ENCODE data around the gene MEF2D.

The MEF2D gene

DNA sequence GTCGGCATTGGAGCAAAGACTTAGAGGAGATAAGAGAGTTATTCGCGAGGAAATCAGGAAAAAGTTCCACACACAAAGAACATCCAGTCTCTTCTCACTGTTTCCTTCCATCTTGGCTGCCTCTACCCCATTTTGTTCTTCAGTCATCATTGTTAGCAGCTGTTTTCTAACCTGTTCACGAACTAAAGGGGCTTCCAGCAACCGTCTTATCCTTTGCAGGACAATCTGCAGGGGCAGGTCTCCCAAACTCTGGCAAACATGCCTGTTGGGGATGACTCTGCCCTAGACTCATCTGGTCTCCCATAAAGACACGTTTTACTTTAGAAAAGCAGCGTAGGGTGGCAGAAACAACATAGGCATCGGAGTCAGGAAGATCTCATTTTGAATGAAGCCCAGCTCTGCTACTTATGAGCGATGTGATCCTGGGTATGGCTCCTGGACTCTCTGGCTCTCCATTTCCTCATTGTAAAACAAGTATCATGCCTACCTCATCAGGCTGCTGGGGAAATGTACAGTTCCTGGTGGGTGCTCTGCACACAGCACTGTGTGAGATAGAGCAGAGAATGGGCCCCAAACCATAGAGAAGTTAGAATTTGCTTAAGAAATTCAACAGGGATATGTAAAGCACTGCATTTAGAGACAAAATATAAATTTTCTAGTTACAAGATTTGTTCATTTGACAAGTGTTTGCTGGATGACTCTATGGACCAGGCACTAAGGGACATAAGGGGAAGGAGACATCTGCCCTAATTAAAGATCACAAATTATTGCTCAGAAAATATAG is 59.7 kb downstream of the MEF2D start:
- no peak for DNase-seq (ENCODE audit: low read depth)

DNA sequence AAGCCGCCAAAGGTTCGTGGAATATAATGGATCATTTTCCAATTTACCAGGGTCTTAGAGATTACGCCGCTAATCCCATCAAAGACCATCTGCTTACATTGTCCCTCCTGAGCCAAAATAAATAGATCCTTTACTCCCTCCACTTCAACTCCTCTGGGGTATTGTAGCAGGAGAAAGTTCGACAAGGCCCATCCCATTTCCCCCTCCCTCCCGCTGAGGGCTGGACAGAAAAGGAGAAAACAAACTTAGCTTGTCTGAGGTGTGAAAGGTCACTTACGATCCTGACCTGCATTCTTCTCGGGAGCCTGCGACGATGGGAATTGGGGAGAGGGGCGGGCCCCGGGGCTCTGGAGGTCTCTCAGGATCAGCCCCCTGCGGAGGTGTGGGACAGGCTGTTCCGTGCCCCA is 60.8 kb downstream of the MEF2D start:
- no peak for DNase-seq (ENCODE audit: low read depth)

DNA sequence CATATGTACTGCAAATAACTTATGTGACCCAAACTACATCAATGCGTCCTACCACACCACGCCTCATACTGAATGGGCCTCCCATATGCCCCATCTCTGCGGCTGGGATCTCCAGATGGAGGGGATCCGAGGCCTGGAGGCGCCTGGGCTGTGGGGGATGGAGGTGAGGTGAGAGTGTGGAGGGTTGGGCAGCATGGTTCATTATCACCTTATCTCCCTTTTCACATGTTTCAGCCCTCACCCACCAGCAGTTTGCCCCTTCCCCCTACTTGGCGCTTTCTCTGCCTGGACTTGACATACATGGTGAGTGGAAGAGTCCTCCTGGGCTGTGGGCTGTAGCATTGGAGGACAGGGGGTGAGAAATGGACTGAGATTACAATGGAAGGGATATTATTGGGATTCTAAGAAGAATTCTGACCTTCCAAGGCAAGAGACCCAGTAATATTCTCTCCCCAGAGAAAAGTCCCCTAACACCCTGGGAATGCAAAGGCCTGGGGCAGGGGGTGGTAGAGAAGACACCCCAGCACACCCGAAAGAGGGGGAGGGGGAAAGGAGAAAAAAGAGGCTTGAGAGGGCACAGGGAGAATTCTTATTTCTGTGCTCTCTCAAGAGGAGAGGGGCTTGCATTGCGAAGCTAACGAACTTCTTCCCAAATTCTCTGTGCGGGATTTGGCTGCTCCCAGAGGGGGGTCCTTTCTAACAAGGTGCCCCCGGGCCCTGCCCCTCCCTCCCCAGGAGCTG is 61.4 kb downstream of the MEF2D start:
- no peak for DNase-seq (ENCODE audit: low read depth)

DNA sequence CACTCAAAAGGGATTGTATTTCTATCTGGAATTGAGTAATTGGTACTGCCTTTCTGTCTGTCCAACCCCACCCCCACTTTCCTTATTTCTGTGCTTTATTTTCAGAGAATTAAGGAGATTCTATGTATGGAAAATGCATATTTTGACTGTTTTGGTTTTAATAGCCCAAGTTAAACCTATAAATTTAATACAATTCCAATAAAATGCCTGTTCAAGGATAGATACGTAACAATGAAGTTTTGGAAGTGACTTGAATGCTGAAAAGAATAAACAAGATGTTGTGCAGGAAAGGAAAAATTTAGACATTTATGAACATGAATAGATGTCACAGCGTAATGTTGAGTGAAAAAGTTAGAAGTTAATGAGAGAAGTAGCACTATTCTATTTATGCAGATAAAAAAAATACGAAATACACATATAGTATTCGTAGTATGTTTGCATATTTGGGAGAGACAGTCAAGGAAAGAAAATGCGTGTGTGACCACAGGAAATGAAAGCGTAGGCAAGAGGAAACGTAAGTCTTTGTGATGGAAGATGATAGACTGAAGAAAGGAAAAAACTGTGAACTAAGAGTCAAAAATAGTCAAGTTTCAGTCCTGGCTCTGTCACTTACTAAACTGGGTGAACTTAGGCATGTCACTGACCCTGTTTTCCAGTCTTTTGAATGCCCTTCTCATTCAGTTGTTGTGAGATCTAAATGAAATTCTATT is 62.1 kb downstream of the MEF2D start:
- no peak for DNase-seq (ENCODE audit: low read depth)

DNA sequence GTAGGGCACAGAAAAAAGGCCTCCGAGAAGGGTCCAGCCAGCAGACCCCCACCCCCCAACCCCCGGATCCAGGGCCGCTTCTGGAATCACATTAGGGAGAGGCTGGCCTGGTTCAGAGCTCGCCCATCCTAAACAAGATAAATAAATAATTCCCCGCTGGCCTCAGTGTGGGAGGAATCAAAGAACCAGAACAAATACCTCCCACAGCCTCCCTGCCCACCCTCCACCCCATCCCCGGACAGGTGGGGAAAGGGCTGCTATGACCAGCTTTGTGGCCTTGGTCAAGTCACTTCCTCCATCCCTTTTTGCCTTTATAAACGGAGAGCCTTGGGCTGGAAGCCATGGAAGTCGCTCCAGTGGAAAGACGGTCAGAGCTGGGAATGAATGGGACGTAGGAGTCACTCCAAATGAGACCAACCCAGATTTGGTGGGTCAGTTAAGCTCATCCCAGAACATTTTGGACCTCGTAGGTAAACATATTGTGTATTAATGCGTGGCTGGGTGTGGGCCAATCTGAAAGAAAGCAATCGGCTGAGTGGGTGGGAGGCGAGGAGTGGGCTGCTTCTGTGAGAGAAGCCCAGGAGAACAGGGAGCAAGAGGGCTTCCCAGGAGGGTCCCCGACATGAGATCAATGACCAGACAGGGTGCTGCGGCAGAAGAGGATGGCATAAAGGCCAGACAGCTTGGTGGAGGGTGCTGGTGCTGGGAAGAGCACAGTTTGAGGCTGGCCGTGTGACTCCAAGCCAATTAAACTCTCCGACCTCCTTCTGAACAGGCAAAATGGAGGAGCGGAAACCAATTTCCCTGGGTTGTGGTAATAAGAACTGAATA is 63.3 kb downstream of the MEF2D start:
- no peak for DNase-seq (ENCODE audit: low read depth)

DNA sequence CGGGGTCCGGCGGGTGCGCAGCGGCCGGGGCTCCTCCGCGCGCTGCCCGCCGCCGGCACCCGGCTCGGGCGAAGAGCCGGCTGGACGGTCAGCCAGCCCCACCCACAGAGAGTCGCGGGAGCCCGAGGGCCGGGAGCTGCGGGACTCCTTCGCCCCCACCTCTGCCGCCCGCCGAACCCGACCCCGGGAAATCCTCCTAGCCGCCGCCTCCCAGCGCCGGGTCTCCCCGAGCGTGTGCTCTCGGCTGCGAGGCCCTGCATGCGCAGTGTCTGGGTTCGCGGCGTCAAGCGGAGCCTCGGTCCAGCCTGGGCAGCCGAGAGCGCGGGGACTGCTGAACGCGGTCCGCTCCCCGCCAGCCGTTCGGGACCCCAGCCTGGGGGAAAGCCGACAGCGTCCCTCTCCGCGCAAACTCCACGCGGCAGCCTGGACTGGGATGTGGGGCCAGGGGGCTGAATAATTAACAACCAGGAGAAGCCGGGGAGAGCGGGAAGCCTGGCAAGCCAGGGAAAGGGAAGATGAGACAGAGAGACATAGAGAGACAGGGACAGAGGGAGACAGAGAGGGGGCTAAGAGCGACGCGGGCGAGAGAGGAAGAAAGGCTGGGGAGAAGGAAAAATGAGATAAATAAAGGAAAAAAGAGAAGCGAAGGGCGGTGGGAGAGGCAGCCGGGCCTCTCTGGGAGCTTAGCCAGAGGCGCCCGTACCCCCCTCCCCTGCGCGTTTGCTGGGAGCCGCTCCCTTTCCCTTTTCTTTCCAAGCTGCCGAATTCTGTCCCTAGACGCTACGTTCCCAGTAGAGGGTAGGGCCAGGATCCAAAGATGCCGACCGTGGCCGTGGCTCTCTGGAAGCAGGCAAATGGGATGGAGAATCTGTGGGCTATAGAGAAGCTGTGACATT is 64.2 kb downstream of the MEF2D start:
- DNase-seq (ENCODE audit: low read depth): no peak

DNA sequence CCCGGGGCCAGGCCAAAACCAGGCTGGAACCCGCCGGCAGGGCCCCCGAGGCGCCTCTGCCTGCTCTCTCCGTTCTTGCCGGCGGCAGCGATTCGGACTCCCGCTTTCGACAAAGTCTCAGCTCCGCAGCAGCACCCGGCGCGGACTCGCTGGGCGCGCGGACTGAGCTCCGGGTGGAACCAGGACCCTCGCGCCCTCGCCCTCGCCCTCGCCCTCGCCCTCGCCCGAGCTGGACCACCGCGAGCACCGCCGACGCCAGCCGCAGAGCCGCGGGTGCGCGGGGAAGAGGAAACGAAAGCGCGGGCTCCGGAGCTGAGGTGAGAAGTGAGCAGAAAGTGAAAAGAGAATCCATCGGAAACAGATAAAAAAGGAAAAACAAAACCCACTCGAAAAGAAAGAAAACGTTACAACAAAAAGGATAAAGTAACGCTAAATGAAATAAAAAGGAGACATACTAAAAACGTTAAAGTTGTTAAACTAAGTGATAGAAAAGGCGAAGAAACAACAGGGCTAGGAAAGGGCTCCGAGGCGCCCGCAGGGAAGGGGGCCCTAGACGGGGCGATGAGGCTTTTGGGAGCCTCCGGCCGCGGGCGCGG is 64.9 kb downstream of the MEF2D start:
- no peak for DNase-seq (ENCODE audit: low read depth)

DNA sequence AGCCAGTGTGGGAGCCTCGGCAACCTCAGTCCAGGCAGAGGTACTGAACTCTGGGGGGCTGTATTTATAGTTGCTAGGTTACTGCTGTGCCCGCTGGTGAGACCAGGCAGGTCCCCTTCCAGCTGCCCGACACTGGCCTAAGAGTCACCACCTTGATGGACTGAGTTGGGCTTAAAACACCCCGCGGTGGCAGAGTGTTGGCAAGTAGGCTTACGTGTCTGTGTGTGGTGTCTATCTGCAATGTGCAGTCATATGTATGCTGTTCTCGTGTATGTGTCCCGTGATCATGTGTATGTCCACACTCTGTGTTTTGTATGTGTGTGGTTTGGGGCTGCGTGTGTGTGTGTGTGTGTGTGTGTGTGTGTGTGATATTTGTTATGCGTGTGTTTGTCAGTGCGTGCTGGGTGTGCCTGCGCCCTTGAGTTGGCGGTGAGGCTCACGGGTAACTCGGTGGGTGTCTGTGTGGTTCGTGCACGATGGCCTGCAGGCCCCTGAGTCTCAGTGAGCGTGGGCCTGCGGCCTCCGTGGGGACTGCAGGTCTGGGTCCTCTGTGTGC is 65.5 kb downstream of the MEF2D start:
- no peak for DNase-seq (ENCODE audit: low read depth)

DNA sequence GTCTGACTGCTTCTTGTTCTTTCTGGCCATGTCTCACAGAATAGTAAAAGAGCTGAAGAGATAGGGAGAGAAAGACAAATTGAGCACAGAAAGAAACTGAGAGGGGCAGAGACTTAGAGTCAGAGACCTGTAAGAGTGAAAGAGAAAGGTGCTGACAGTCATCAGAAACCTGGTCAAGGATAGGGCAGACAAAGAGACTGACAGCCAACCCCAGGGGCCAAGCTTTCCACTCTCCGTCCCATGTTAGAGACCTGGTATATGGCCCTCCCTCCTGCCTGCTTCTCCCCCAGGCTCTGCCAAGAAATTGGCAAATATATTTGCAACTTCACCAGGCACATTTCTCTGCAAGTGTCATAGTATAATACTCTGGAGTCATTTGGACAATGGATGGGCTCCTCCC is 67.0 kb downstream of the MEF2D start:
- no peak for DNase-seq (ENCODE audit: low read depth)

DNA sequence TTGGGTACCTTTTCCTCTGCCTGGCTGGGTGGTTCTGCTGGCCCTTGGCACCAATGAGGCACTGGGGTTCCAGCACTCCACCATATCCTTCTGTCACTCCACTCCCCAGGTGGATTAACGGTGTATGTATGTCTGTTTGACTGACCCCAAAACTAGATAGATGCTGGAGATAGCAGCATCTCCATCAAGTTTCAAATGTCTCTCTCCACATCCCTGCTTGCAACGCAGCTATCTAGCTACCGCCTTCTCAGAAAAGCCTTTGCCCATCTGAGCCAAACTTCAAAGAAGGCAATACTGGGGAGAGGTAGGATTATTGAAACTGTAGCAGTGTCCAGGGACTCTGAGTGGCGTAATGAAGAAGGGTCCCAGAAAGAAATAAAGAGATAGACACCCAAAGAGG is 67.5 kb downstream of the MEF2D start:
- DNase-seq (ENCODE audit: low read depth): no peak

DNA sequence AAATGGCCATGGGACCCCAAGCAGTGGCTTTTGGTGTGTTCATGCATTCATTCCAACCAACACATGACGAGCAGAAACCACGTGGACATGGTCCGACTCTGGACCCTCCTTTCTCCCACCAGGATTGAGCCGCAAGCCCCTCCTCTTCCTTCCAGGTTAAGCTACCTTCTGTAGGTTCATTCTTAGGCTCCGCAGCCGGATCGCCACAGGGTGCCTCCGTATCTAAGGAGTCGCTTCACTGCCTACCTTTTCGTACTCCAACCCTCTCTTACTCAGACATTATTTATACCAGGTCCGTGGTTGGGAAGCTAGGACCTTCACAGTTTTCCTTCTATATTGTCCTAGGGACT is 67.9 kb downstream of the MEF2D start:
- no peak for DNase-seq (ENCODE audit: low read depth)

DNA sequence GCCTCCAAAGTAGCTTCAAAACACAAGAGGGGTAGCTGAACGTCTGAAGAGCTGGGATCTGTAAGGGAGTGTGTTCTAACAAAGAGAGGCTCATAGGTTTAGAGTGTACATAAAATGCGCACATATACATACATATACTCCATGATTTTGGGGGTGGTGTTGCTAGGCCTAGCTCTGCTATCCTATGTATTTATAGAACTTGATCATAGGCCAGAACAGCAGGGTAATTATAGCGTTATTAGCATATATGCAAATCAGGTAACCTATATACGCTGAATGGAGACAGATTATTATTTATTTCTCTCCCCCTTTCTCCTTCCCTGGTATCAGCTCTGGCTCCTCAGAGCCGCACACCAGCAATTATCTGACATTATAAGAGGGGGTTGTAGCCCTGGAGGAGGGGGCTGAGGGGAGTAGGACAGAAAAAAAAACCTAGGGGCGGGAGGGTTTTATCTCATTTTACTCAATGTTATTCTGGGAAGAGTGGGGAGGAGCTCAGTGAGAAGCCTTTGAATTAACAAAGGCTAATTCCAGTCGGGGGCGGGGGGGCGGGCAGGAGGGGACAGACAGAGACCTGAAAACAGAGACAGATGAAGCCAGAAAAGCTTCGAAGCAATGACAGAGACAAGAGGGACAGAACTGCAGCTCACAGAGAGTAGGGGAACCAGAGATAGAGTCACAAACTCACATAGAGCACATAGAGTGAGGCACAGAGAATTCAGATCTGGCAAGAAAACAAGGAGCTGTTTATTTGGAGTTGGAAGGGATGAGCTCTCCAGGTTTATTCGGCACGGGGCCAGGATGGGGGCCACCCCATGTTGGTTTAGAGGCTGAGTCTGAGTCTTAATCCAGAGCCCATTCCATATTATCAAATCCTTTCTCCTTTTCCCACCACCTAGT is 68.6 kb downstream of the MEF2D start:
- no peak for DNase-seq (ENCODE audit: low read depth)

DNA sequence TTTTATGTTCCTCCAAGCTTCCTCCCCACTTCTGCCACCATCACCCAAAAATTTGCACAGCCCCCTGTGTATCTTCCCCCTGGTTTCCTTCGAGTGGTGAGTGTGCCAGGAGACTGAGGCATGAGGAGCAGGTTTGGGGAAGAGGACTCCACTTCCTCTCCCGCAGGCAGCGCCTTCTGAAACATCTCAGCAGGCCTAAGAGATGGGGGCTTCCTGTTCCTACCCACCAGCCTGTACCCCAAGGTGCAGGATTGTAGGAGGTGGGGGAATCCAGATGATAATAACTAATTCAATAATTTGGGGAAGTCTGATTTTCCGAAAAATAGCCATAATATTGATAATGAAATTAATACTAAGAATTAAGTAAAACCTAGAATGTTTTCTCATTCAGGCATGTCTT is 69.2 kb downstream of the MEF2D start:
- no peak for DNase-seq (ENCODE audit: low read depth)

DNA sequence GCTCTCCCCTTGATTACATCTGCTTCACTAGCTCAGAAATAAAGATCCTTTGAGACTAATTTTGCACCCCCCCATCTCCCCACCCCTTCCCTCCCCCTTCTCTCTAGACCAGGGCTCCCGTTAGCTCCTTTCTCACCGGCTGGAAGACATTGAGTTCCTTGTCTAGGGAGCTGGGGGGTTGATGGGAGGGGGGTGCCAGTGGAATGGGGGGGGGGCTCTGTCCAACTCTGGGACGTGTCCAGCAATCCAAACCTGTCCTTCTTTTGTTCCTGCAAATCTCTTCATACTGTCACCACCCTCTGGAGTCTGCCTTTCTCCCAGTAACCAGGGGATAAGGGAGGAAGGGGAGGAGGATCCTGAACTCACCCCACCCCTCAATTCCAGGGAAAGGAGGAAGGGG is 69.7 kb downstream of the MEF2D start:
- DNase-seq (ENCODE audit: low read depth): no peak

DNA sequence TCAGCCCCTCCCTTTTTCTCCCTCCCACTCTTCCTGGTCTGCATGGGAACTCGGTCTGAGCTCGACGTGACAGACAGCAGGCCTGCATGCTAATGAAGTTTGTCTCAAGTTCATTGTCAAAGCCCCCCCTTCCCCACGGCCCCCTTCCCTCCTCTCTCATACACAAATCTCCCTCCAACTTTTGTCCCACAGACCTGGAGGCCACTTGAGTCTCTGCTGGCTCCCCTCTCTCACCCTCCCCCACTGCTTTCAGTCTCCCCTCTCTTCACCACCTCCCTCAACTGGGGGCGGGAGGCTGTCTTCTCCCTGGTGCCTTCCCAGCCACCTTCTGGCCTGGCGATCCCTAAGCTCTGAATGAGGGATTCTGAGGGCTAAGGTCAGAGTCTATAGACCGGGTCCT is 70.3 kb downstream of the MEF2D start:
- no peak for DNase-seq (ENCODE audit: low read depth)

DNA sequence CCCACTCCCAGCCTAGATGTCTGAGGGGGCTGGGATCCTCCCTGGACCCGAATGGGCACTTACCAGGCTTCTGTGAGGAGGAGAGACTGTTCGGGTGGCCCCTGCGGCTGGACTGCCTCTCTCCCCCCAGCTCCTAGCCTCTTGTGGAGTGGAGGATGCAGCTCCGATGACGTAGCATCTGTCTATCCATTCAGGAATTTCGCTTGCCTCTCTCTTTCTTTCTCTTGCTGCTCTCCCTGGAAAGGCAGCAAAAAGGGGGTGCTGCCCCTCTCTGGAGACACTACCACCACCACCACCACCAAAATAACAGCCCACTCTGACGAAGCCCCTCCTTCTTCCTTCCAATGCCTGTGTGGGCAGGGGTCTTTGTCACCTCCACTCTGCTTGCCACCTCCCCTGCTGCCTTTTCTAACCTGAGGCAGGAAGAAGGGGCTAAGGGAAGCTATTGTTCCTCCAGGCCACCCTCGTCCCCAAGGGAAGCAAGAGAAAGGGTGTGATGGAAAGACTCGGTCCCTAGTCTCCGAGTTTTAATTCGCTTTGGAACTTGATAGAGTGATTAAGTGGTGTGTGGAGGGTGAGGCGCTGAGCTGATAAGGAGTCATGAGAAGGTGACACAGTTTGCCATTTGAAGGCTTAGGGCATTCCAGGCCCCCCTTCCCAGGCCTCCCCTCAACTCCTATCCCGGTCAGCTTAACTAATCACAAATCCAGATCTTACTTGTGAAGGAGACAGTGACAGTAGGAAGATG is 71.1 kb downstream of the MEF2D start:
- DNase-seq (ENCODE audit: low read depth): no peak

DNA sequence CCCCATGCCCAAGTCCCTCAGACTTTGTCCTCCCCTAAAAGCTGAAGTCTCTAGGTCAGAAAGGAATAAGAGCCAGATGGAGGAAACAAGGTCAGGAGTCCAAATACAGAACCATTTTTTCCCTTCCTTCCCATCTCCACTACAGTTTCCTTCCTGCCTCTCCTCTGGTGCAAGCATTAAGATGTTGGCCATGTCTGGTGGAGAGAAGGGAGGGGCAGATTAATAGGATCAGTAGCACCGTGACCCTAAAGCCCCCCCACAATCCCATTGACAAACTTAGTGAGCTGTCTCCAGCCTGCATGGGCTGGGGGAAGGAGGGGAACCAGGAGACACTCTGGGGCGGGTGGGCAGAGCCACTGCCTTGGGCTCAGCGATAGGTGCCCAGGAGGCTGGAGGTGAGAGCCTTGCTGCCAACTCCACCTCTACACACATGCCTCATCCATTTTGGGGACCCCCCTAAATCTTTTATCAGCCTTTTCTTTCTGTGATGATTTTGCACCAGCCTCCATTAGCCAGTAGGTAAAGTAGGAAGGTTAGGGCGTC is 71.8 kb downstream of the MEF2D start:
- no peak for DNase-seq (ENCODE audit: low read depth)

DNA sequence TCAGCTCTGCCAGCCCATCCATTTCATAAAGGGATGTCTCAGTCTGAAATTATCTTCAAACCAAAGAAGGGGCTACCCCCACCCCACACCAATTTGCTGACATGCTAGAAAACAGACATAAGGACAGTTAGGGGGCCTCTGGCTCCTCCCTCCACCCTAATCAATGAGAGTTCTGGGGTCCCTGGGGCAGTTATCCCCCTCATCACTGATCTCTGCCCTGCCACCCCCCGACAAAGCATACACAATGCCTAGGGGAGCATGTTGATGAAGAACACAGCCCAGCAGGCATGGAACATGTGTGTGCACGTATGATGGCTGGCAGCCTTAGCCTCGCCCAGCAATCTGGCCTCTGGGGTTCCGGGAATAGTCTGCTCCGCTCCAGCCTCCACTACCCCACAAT is 72.6 kb downstream of the MEF2D start:
- no peak for DNase-seq (ENCODE audit: low read depth)
